ENCODE results near the gene PCGF5. TPM values are rescaled to one million over a fixed set of nuclear protein-coding genes. Genes with fewer than 3 reads are reported as not detected.
"Not testable (repeated sequence)": the region's sequence is repeated elsewhere in the genome, so short reads cannot be mapped to it uniquely, and the experiment has no call there.

PCGF5 gene
- total RNA-seq: 10 to 100 TPM; 42.9 to 46.8 TPM

GRCh38 chr10:91220194-91220953 is at the start of gene PCGF5:
Gene PCGF5 (plus strand): TSS chr10:91220663. CDS start chr10:91222872, 2,209 bp downstream.
- ChIA-PET CTCF (interaction anchor here (0.6 to 2.9 kb wide), 6 partner anchors 9 to 214 kb away, joined by 3 to 13 read pairs (median 4); no protein-coding TSS in a partner anchor), POLR2A (interaction anchor here (0.7 to 2.2 kb wide), 4 partner anchors 14 to 58 kb away, joined by 3 to 7 read pairs (median 6); no protein-coding TSS in a partner anchor)
- intact Hi-C loops (cut with micrococcal nuclease): loop anchor here (1.0 to 2.0 kb wide), 5 partner anchors 13 to 214 kb away; no protein-coding TSS in a partner anchor
- H3K4me1 Mint-ChIP-seq (ENCODE audit: low read depth): peaks cover 52% of the 10 kb centered on the region
- no peaks in the 10 kb centered on the region for H3K27me3 Mint-ChIP-seq
- peak within 1 kb of the TSS; percentile 64 for H3K27ac Mint-ChIP-seq
- H3K36me3 Mint-ChIP-seq: peaks cover 15% of the 10 kb centered on the region
- H3K9me3 Mint-ChIP-seq: no peaks in the 10 kb centered on the region
- peak within 1 kb of the TSS; percentile 90 for H3K4me3 Mint-ChIP-seq
- DNase-seq: peak; percentile 94

GRCh38 chr10:91171485-91171884 is 49.0 kb upstream of the PCGF5 start:
- Mint-ChIP-seq H3K36me3 (peaks cover 26% of the 10 kb centered on the region), H3K4me3 (no peak overlapping the region), H3K4me1 (ENCODE audit: low read depth) (peaks cover 49% of the 10 kb centered on the region), H3K27ac (no peak overlapping the region), H3K27me3 (no peaks in the 10 kb centered on the region), H3K9me3 (peaks cover 26% of the 10 kb centered on the region)
- ChIA-PET CTCF (no interaction called here), POLR2A (no interaction called here)
- no peak for DNase-seq
- intact Hi-C loops (cut with micrococcal nuclease): no loop called here

- H3K4me3 Mint-ChIP-seq: no peak overlapping the region
- DNase-seq: no peak
- peaks cover 44% of the 10 kb centered on the region for H3K4me1 Mint-ChIP-seq (ENCODE audit: low read depth)
- no peak overlapping the region for H3K27ac Mint-ChIP-seq
- ChIA-PET POLR2A (no interaction called here), CTCF (no interaction called here)
- intact Hi-C loops (cut with micrococcal nuclease): no loop called here
- H3K9me3 Mint-ChIP-seq: peaks cover 28% of the 10 kb centered on the region
- peaks cover 30% of the 10 kb centered on the region for H3K36me3 Mint-ChIP-seq
- H3K27me3 Mint-ChIP-seq: no peaks in the 10 kb centered on the region
These were observed 48.1 kb upstream of the PCGF5 start for GRCh38 chr10:91172348-91172747.

- no peak for DNase-seq
- CTCF ChIA-PET: interaction anchor here (0.8 to 1.5 kb wide), 2 partner anchors 65 kb away, joined by 3 to 5 read pairs; no protein-coding TSS in a partner anchor
- intact Hi-C loops (cut with micrococcal nuclease): no loop called here
- Mint-ChIP-seq H3K4me1 (ENCODE audit: low read depth) (peaks cover 74% of the 10 kb centered on the region), H3K27me3 (no peaks in the 10 kb centered on the region), H3K27ac (no peak overlapping the region), H3K4me3 (no peak overlapping the region), H3K9me3 (peaks cover 22% of the 10 kb centered on the region), H3K36me3 (peaks cover 11% of the 10 kb centered on the region)
- POLR2A ChIA-PET: no interaction called here
These were observed 35.1 kb upstream of the PCGF5 start for GRCh38 chr10:91185239-91185875.

- POLR2A ChIA-PET: no interaction called here
- Mint-ChIP-seq H3K9me3 (peaks cover 8% of the 10 kb centered on the region), H3K27ac (no peak overlapping the region), H3K27me3 (no peaks in the 10 kb centered on the region), H3K36me3 (peaks cover 6% of the 10 kb centered on the region), H3K4me1 (ENCODE audit: low read depth) (peaks cover 77% of the 10 kb centered on the region), H3K4me3 (no peak overlapping the region)
- DNase-seq: no peak
- intact Hi-C loops (cut with micrococcal nuclease): no loop called here
- CTCF ChIA-PET: interaction anchor here (0.6 kb wide), 1 partner anchor 168 kb away, joined by 3 read pairs; no protein-coding TSS in a partner anchor
These were observed 33.3 kb upstream of the PCGF5 start for GRCh38 chr10:91187156-91187555.

- peaks cover 74% of the 10 kb centered on the region for H3K4me1 Mint-ChIP-seq (ENCODE audit: low read depth)
- CTCF ChIA-PET; DNase-seq; H3K4me3 Mint-ChIP-seq; H3K27ac Mint-ChIP-seq; H3K36me3 Mint-ChIP-seq; POLR2A ChIA-PET; H3K27me3 Mint-ChIP-seq; intact Hi-C loops (cut with micrococcal nuclease); H3K9me3 Mint-ChIP-seq: not testable (repeated sequence)
These were observed 32.5 kb upstream of the PCGF5 start for GRCh38 chr10:91188010-91188409.

GRCh38 chr10:91188889-91189288 is 31.6 kb upstream of the PCGF5 start:
- Mint-ChIP-seq H3K27ac (no peak overlapping the region), H3K4me3 (no peak overlapping the region), H3K36me3 (peaks cover 11% of the 10 kb centered on the region), H3K4me1 (ENCODE audit: low read depth) (peaks cover 75% of the 10 kb centered on the region), H3K27me3 (no peaks in the 10 kb centered on the region), H3K9me3 (peaks cover under 1% of the 10 kb centered on the region)
- DNase-seq: no peak
- intact Hi-C loops (cut with micrococcal nuclease): no loop called here
- ChIA-PET CTCF (no interaction called here), POLR2A (no interaction called here)

- ChIA-PET POLR2A (interaction anchor here (1.0 kb wide), 1 partner anchor 27 kb away, joined by 3 read pairs; no protein-coding TSS in a partner anchor), CTCF (no interaction called here)
- Mint-ChIP-seq H3K27me3 (no peaks in the 10 kb centered on the region), H3K27ac (peak overlapping the region; percentile 49), H3K4me3 (no peak overlapping the region), H3K36me3 (peaks cover 9% of the 10 kb centered on the region), H3K4me1 (ENCODE audit: low read depth) (peaks cover 77% of the 10 kb centered on the region), H3K9me3 (no peaks in the 10 kb centered on the region)
- intact Hi-C loops (cut with micrococcal nuclease): loop anchor here (1.0 to 2.0 kb wide), 2 partner anchors 11 to 16 kb away; no protein-coding TSS in a partner anchor
- no peak for DNase-seq
These were observed 30.0 kb upstream of the PCGF5 start for GRCh38 chr10:91190388-91190870.

- ChIA-PET CTCF (interaction anchor here (1.2 kb wide), 1 partner anchor 60 kb away, joined by 4 read pairs; no protein-coding TSS in a partner anchor), POLR2A (interaction anchor here (1.0 kb wide), 1 partner anchor 27 kb away, joined by 3 read pairs; no protein-coding TSS in a partner anchor)
- Mint-ChIP-seq H3K4me1 (ENCODE audit: low read depth) (peaks cover 74% of the 10 kb centered on the region), H3K27me3 (no peaks in the 10 kb centered on the region), H3K27ac (no peak overlapping the region), H3K4me3 (no peak overlapping the region), H3K9me3 (no peaks in the 10 kb centered on the region), H3K36me3 (peaks cover 7% of the 10 kb centered on the region)
- DNase-seq: no peak
- intact Hi-C loops (cut with micrococcal nuclease): loop anchor here (1.0 to 2.0 kb wide), 2 partner anchors 10 to 16 kb away; no protein-coding TSS in a partner anchor
These were observed 29.4 kb upstream of the PCGF5 start for GRCh38 chr10:91190876-91191583.

GRCh38 chr10:91191584-91191919 is 28.9 kb upstream of the PCGF5 start:
- no peak for DNase-seq
- H3K4me3 Mint-ChIP-seq: no peak overlapping the region
- POLR2A ChIA-PET: no interaction called here

GRCh38 chr10:91194497-91195179 is 25.8 kb upstream of the PCGF5 start:
- Mint-ChIP-seq H3K36me3 (peaks cover 11% of the 10 kb centered on the region), H3K27me3 (no peaks in the 10 kb centered on the region), H3K4me1 (ENCODE audit: low read depth) (peaks cover 87% of the 10 kb centered on the region), H3K4me3 (no peak overlapping the region), H3K27ac (peak overlapping the region; percentile 43), H3K9me3 (no peaks in the 10 kb centered on the region)
- peak; percentile 36 for DNase-seq
- intact Hi-C loops (cut with micrococcal nuclease): loop anchor here (1.0 to 2.0 kb wide), 3 partner anchors 13 to 188 kb away; no protein-coding TSS in a partner anchor
- POLR2A ChIA-PET: interaction anchor here (1.1 to 1.5 kb wide), 2 partner anchors 22 to 28 kb away, joined by 3 to 4 read pairs; no protein-coding TSS in a partner anchor
- CTCF ChIA-PET: no interaction called here

More at GRCh38 chr10:91191584-91191919, 28.9 kb upstream of the PCGF5 start:
- Mint-ChIP-seq H3K27ac (no peak overlapping the region), H3K9me3 (no peaks in the 10 kb centered on the region), H3K4me1 (ENCODE audit: low read depth) (peaks cover 76% of the 10 kb centered on the region), H3K36me3 (peaks cover 7% of the 10 kb centered on the region), H3K27me3 (no peaks in the 10 kb centered on the region)
- CTCF ChIA-PET: interaction anchor here (1.2 kb wide), 1 partner anchor 59 kb away, joined by 4 read pairs; no protein-coding TSS in a partner anchor
- intact Hi-C loops (cut with micrococcal nuclease): loop anchor here (2.0 kb wide), 1 partner anchor 15 kb away; no protein-coding TSS in a partner anchor

Measured in activated CD4-positive, alpha-beta memory T cell treated with anti-CD3 and anti-CD28 coated beads for 36 hours (primary cell).